ENCODE measurements around the gene ATP6V1A.

- TF ChIP-seq CTCF (IDR thresholded peaks at IDR 0.05) (no peak), POLR2A (IDR thresholded peaks at IDR 0.05) (no peak), POLR2AphosphoS5 (IDR thresholded peaks at IDR 0.05) (no peak)
Measured at GRCh38 chr3:113717818-113718217, 29.0 kb upstream of the ATP6V1A start.
